ENCODE data around the gene MPIG6B. TPM values are rescaled to one million over a fixed set of nuclear protein-coding genes. Genes with fewer than 3 reads are reported as not detected.

MPIG6B gene
- total RNA-seq, 1 donor from 2014 or later, result 0.19 TPM

- intact Hi-C loops (cut with micrococcal nuclease), result no loop called here
- no peak for DNase-seq
- Histone ChIP-seq H3K4me3 (peak overlapping the region; percentile 8), H3K27me3 (ENCODE audit: low read depth) (no peaks in the 10 kb centered on the region), H3K36me3 (peaks cover 8% of the 10 kb centered on the region), H3K4me1 (peaks cover 69% of the 10 kb centered on the region), H3K9me3 (replicated peaks) (no peaks in the 10 kb centered on the region), H3K27ac (replicated peaks) (peak overlapping the region; percentile 96)
- TF ChIP-seq CTCF (IDR thresholded peaks at IDR 0.05; ENCODE audit: borderline replicate concordance), result no peak
Measured at GRCh38 chr6:31737991-31738979, 15.1 kb downstream of the MPIG6B start.

GRCh38 chr6:31739639-31740396, 16.6 kb downstream of the MPIG6B start, which contains the start of gene MSH5:
MSH5 (plus strand) TSS chr6:31740005; CDS start chr6:31740467, 462 bp downstream.
- Histone ChIP-seq H3K36me3 (no peaks in the 10 kb centered on the region), H3K4me1 (peaks cover 53% of the 10 kb centered on the region), H3K9me3 (replicated peaks) (no peaks in the 10 kb centered on the region), H3K4me3 (peak within 1 kb of the TSS; percentile 78), H3K27ac (replicated peaks) (peak within 1 kb of the TSS; percentile 62), H3K27me3 (ENCODE audit: low read depth) (no peaks in the 10 kb centered on the region)
- DNase-seq, result peak; percentile 98
- TF ChIP-seq CTCF (IDR thresholded peaks at IDR 0.05; ENCODE audit: borderline replicate concordance), result no peak
- intact Hi-C loops (cut with micrococcal nuclease), result no loop called here

GRCh38 chr6:31740397-31741223, 17.4 kb downstream of the MPIG6B start:
- TF ChIP-seq CTCF (IDR thresholded peaks at IDR 0.05; ENCODE audit: borderline replicate concordance), result no peak
- Histone ChIP-seq H3K27me3 (ENCODE audit: low read depth) (no peaks in the 10 kb centered on the region), H3K27ac (replicated peaks) (peak overlapping the region; percentile 62), H3K4me3 (peak overlapping the region; percentile 78), H3K4me1 (peaks cover 47% of the 10 kb centered on the region), H3K36me3 (no peaks in the 10 kb centered on the region), H3K9me3 (replicated peaks) (no peaks in the 10 kb centered on the region)
- no peak for DNase-seq
- intact Hi-C loops (cut with micrococcal nuclease), result no loop called here

DNA sequence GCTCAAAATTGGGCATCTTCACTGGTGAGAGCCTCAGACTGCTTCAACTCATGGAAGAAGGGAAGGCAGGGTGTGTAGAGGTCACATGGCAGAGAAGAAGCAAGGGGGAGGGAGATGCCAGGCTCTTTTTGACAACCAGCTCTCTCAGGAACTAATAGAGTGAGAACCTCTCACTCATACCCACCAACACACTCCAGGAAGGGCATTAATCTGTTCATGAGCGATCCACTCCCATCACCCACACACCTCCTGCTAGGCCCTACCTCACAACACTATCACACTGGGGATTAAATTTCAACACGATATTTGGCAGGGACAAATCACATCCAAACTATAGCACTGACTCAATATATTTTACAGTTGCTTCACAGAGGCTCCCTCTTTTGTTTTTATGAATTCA, 18.6 kb downstream of the MPIG6B start:
- Histone ChIP-seq H3K4me1 (peaks cover 37% of the 10 kb centered on the region), H3K27me3 (ENCODE audit: low read depth) (no peaks in the 10 kb centered on the region), H3K4me3 (no peak overlapping the region), H3K27ac (replicated peaks) (no peak overlapping the region), H3K9me3 (replicated peaks) (no peaks in the 10 kb centered on the region), H3K36me3 (no peaks in the 10 kb centered on the region)
- TF ChIP-seq CTCF (IDR thresholded peaks at IDR 0.05; ENCODE audit: borderline replicate concordance), result no peak
- DNase-seq, result no peak
- intact Hi-C loops (cut with micrococcal nuclease), result no loop called here

GRCh38 chr6:31742894-31743293, 19.7 kb downstream of the MPIG6B start:
- intact Hi-C loops (cut with micrococcal nuclease), result no loop called here
- Histone ChIP-seq H3K36me3 (no peaks in the 10 kb centered on the region), H3K9me3 (replicated peaks) (no peaks in the 10 kb centered on the region), H3K4me1 (peaks cover 26% of the 10 kb centered on the region), H3K27me3 (ENCODE audit: low read depth) (no peaks in the 10 kb centered on the region), H3K4me3 (no peak overlapping the region), H3K27ac (replicated peaks) (no peak overlapping the region)
- TF ChIP-seq CTCF (IDR thresholded peaks at IDR 0.05; ENCODE audit: borderline replicate concordance), result no peak
- DNase-seq, result no peak

Data from left ventricle myocardium inferior (tissue), 1 donor.